Activated T-cell treated with anti-CD3 and anti-CD28 coated beads for 1 hour (primary cell): Measurements from ENCODE around the gene PSD2.
"Not testable (repeated sequence)": the region's sequence is repeated elsewhere in the genome, so short reads cannot be mapped to it uniquely, and the experiment has no call there.

ENCODE experiments used
- DNase-seq: peaks from one replicate; pipeline ENCODE4 v3.0.0-alpha.2; 2020; ENCODE audit warnings: low read depth

The PSD2 gene

GRCh38 chr5:139789116-139789844, 6.3 kb upstream of the PSD2 start:
- DNase-seq, result no peak

GRCh38 chr5:139789845-139790189, 5.8 kb upstream of the PSD2 start:
- DNase-seq, result no peak

- no peak for DNase-seq
Measured at GRCh38 chr5:139792218-139792617, 3.4 kb upstream of the PSD2 start.

DNA sequence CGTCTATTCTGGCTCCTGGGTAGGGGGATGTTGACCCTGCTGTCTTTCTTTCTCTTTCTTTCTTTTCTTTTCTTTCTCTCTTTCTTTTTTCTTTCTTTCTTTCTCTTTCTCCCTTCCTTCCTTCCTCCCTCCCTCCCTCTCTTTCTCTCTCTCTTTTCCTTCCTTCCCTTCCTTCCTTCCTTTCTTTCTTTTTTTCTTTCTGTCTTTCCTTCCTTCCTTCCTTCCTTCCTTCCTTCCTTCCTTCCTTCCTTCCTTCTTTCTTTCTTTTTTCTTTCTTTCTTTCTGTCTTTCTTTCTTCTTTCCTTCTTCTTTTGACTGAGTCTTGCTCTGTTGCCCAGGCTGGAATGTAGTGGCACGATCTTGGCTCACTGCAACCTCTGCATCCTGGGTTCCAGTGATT, 3.0 kb upstream of the PSD2 start:
- DNase-seq, result not testable (repeated sequence)

DNA sequence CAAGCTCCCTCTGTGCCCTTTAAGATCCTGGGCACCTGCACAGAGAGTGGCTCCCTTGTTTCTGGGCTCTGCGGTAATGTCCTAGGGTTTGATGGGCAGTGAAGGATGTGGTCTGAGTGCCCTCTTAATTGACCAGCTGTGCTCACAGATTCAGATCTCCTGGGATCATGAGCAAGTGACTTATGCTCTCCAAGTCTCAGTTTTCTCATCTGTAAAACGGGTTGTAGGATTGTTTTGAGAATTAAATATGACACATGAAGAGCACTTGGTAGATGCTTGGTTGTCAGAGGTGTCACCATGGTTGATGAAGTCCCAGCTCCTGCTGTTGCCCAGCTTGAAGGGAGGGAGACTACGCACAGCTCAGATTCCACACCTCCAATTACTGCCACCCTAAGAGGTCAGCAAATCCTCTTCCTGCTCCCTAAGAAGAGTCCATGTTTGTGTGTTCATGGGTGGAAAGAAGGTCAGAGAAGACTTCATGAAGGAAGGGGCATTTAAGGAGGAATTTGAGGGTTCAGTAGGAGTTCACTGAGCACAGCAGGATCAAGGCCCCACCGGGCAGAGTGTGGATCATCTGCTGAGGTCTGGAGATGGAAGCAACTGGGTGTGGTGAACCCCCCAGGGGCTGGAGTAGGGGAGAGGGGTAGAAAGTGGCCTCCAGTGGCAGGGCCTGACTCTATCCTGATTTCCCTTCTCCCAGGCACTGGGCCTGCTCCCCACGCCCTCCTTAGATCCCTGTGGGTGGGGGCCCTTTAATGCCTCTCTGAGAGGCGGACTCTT, 1.4 kb upstream of the PSD2 start:
- no peak for DNase-seq

- DNase-seq, result no peak
Measured at GRCh38 chr5:139796061-139796806, 626 bp downstream of the PSD2 start.

DNA sequence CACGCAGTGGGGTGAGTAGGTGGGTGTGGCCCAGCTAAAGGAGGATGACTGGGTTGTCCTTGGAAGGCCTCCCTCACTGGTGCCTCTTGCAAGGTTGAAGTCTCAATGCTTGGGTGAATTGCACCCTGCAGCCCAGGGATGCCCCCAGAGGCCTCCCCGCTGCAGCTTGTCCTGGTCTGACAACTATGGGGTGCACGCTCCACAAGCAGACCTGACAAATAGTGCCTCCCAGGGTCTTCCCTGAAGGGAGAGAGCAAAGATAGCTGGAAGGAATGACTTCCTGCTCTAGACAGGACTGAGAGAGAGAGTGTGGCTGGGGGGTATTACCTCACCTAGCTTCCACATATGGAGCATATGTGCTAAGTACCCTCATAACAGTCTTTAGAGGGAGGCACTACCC, 1.7 kb downstream of the PSD2 start:
- no peak for DNase-seq

- no peak for DNase-seq
Measured at GRCh38 chr5:139797856-139798510, 2.4 kb downstream of the PSD2 start.

DNA sequence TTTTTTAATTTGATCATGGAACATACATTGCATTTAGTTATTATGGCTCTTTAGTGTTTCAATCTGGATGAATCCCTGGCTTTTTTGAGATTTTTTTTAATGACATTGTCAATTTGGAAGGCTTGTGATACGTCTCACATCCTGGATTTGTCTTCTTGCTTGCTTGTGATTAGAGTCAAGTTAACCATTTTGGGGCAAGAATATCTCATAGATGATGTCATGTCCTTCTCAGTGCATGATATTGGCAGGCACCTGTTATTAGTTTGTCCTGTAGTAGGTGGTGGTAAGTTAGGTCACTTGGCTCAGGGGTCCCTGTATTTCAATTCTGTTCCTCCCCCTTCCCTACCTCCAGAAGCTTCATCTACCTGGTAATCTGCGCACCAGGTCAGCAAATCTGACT, 3.3 kb downstream of the PSD2 start:
- no peak for DNase-seq

DNA sequence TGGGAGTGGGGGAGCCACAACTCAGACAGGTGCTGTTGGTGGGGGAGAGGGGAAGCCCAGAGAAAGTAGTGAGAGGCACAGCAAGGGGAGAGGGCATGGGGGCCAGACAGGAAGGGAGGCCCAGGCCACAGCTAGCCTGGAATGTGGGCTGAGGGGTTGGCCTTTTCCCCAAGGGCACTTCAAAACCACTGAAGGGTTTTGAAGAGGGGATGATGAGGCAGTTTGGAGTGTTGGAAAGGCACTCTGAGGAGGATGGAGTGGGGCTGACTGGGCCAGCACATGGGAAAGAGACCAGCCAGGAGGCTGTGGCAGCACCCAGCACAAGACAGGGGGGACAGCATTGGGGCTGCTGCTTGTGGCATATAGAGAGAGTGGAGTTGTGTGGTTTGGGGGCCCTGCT, 3.8 kb downstream of the PSD2 start:
- DNase-seq, result no peak

- DNase-seq, result no peak
Measured at GRCh38 chr5:139803978-139804377, 8.4 kb downstream of the PSD2 start.

DNA sequence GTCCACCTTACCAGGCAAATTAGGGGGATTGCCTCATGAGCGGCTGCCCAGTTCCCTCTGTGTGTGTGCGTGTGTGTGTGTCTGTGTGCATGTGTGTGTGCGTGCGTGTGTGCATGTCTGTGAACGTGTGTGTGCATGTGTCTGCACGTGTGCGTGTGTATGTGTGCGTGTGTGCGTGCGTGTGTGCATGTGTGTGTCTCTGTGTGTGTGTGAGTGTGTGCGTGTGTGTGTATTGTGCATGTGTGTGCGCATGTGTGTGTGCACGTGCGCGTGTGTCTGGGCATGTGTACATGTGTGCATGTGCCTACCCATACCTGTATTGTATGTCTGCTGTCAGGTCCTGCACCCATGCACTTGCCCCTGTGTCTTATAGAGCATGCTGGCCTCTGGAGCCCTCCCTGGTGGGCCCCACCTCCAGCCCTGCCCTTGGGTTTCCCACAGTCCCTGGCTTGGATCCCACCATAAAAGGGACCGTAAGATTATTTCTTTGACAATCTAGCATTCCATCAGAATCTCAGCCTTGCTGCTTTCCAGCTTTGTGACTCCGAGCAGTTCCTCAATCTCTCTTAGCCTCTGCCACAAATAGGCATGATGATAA, 9.3 kb downstream of the PSD2 start:
- DNase-seq, result no peak

DNA sequence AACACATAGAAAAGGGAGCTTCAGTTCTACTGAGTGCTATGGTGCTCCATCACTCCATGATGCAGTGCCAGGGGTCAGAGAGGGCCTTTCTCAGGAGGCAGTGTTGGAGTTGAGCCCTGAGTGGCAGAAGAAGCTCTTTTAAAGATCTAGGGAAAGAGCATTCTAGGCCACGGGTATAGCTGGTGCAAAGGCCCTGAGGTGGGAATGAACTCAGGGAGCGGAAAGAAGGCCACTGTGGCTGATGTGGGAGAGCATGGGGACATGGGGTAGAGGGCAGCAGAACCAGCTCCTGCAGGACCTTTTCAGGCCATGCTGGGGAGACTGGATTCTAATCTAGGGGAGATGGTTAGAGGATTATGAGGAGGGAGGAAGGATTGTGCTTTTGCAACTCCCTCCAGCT, 9.9 kb downstream of the PSD2 start:
- no peak for DNase-seq

- DNase-seq, result no peak
Measured at GRCh38 chr5:139806111-139806510, 10.5 kb downstream of the PSD2 start.

GRCh38 chr5:139806726-139807646, 11.4 kb downstream of the PSD2 start:
- no peak for DNase-seq

GRCh38 chr5:139807647-139808030, 12.0 kb downstream of the PSD2 start:
- no peak for DNase-seq

GRCh38 chr5:139808481-139809330, 13.1 kb downstream of the PSD2 start:
- no peak for DNase-seq

GRCh38 chr5:139809331-139809810, 13.8 kb downstream of the PSD2 start:
- no peak for DNase-seq

- no peak for DNase-seq
Measured at GRCh38 chr5:139810341-139811273, 15.0 kb downstream of the PSD2 start.
